Measurements from ENCODE around the gene ANKFN1.

The ANKFN1 gene

DNA sequence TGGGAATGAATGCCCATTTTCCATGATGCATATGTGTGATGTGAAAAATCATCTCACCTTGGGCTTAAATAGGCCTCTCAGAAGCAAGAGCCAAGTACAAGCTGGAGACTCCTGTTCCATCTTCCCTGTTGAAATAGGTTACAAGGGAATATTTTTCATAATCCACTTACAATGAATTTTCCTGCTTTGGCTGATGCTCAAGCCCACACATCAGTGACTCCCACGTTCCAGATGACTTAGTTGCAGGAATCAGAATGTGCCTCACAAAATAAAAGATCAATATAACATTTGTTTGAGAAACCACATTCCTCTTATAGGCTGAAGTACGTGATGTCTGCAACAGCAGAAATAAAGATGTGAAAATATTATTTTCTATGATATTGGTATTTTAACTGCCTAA, 24.1 kb downstream of the ANKFN1 start:
- no peak for DNase-seq (ENCODE audit: low read depth in 2 of 2)
- H3K4me3 ChIP-seq (replicated peaks in 1 of 2; ENCODE audit: low read depth in 2 of 2, low read length in 2 of 2) = no peak overlapping the region
- no peak for TF ChIP-seq CTCF (IDR thresholded peaks at IDR 0.05; ENCODE audit: low read depth, low read length)

- no peak for DNase-seq (ENCODE audit: low read depth in 2 of 2)
- no peak overlapping the region for H3K4me3 ChIP-seq (replicated peaks in 1 of 2; ENCODE audit: low read depth in 2 of 2, low read length in 2 of 2)
- TF ChIP-seq CTCF (IDR thresholded peaks at IDR 0.05; ENCODE audit: low read depth, low read length) = no peak
These were observed 24.9 kb downstream of the ANKFN1 start for GRCh38 chr17:56178203-56178602.

DNA sequence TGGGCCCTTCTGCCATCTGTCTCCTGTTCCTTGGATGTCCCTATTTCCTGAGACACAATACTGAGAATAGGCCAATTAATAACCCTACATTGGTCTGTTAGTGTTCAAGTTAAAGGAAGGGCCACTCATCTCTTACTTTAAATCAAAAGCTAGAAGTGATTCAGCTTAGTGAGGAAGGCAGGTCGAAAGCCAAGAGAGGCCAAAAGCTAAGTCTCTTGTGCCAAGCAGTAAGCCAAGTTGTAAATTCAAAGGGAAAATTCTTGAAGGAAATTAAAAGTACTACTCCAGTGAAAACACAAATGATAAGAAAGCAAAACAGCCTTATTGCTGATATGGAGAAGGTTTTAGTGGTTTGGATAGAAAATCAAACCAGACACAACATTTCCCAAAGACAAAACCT, 28.8 kb downstream of the ANKFN1 start:
- no peak for TF ChIP-seq CTCF (IDR thresholded peaks at IDR 0.05; ENCODE audit: low read depth, low read length)

GRCh38 chr17:56184650-56185049, 31.4 kb downstream of the ANKFN1 start:
- DNase-seq (ENCODE audit: low read depth in 2 of 2) = peak in 1 of 2 donors; percentile 18
- no peak for TF ChIP-seq CTCF (IDR thresholded peaks at IDR 0.05; ENCODE audit: low read depth, low read length)

More for the DNA sequence above, 28.8 kb downstream of the ANKFN1 start:
- no peak overlapping the region for H3K4me3 ChIP-seq (replicated peaks in 1 of 2; ENCODE audit: low read depth in 2 of 2, low read length in 2 of 2)
- no peak for DNase-seq (ENCODE audit: low read depth in 2 of 2)

DNA sequence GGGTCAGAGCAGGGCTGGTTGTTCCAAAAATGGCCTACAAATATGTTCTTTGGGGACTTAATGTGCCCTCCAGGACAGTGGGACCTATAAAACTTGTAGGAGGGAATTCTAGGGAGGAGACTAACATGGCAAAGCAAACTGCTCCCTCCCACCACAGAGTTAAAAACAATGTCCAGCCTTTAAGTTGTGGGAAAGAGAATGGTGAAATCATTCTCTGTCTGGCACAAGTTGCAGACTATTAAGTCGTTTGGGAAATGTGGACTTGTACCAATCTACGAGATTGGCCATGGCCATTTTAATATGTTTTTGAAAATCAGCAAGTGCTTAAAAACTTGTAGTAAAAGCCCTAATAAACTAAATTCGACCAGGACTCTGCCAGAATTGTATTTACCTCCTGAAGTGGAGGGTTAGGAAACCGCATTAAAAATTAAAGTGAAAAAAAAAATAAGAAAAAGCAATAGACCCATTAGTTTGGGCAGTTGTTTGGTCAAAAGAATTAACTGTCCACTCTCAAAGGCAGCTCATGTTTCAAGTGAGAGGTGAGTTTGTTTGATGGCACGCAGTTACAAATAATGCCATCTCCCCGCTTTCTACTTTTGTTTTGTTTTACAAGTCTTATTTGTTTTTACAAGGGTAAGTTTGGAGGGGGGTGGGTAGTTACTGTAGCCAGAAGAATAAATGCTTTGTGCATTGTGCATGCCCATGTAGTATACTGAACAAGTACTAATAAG, 32.4 kb downstream of the ANKFN1 start:
- no peak overlapping the region for H3K4me3 ChIP-seq (replicated peaks in 1 of 2; ENCODE audit: low read depth in 2 of 2, low read length in 2 of 2)
- no peak for TF ChIP-seq CTCF (IDR thresholded peaks at IDR 0.05; ENCODE audit: low read depth, low read length)
- DNase-seq (ENCODE audit: low read depth in 2 of 2) = peak; percentile 18 to 46

More at GRCh38 chr17:56184650-56185049, 31.4 kb downstream of the ANKFN1 start:
- no peak overlapping the region for H3K4me3 ChIP-seq (replicated peaks in 1 of 2; ENCODE audit: low read depth in 2 of 2, low read length in 2 of 2)

DNA sequence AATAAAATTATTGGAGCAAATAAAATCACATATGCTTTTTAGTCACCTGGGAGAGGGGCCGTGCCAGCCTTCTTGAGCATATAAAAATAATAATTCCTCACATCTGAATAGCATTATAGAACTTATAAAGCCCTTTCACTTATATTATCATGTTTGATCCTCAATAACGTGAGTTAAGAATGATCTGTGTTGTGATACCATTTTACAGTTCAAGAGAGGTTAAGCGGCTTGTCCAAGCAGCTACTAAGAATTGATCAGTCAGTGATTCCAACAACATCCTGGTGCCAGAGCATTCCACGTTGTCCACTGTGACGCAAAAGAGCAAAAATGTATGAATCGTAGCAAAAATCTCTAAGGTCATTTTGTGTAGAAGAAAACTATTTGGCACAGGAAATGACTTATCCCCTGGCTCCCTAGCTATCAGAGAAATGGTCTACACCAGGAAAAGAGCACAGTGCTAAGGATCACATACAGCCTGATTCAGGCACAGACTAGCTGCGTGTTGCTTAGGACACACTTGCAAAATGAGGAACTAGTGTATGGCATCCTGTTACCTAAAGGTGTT, 33.0 kb downstream of the ANKFN1 start:
- H3K4me3 ChIP-seq (replicated peaks in 1 of 2; ENCODE audit: low read depth in 2 of 2, low read length in 2 of 2) = no peak overlapping the region
- no peak for TF ChIP-seq CTCF (IDR thresholded peaks at IDR 0.05; ENCODE audit: low read depth, low read length)
- DNase-seq (ENCODE audit: low read depth in 2 of 2) = peak; percentile 34 to 77
